Neutrophil (primary cell): ENCODE results near the gene ZG16.
A peak's percentile ranks its signal among the peaks of the same experiment; 100 is the strongest.

Source experiments
- H3K27ac ChIP-seq: fragments of 200-600 bp; sonication (generic); 2 replicates; pipeline ENCODE4 v1.5.1; 2016; ENCODE audit warnings: mild to moderate bottlenecking, moderate library complexity
- H3K27me3 ChIP-seq: fragments of 200-600 bp; sonication (generic); 2 replicates; pipeline ENCODE4 v1.6.0; 2016; ENCODE audit warnings: mild to moderate bottlenecking
- H3K36me3 ChIP-seq: fragments of 200-600 bp; sonication (generic); 2 replicates; pipeline ENCODE4 v1.5.1; 2017
- H3K4me1 ChIP-seq, 2 experiments: fragments of 200-600 bp in 1 of 2; sonication (generic) in 1 of 2; 1 replicate in 1 of 2; 2 replicates in 1 of 2; pipeline versions ENCODE4 v1.5.1 to v1.6.1; 2013 to 2016; ENCODE audit warnings: low read depth in 1 of 2, low read length in 1 of 2, mild to moderate bottlenecking in 1 of 2, moderate library complexity in 1 of 2; ENCODE audit not compliant: control insufficient read depth in 1 of 2, insufficient read depth in 1 of 2
- H3K4me3 ChIP-seq, 2 experiments: fragments of 200-600 bp in 1 of 2; sonication (generic) in 1 of 2; 1 replicate in 1 of 2; 2 replicates in 1 of 2; pipeline ENCODE4 v1.5.1; 2013 to 2016; ENCODE audit warnings: low read depth in 1 of 2, low read length in 1 of 2, mild to moderate bottlenecking in 1 of 2, moderate library complexity in 1 of 2
- H3K9me3 ChIP-seq: fragments of 200-600 bp; sonication (generic); 2 replicates; pipeline ENCODE4 v1.5.1; 2016
- CTCF ChIP-seq: fragments of 200-600 bp; sonication (generic); IDR thresholded peaks from 2 replicates; pipeline ENCODE4 v1.5.1; 2016; ENCODE audit warnings: antibody characterized with exemption

Gene ZG16

GRCh38 chr16:29742683-29743275, 35.3 kb upstream of the ZG16 start:
- no peaks in the 10 kb centered on the region for H3K9me3 ChIP-seq
- H3K36me3 ChIP-seq, result peaks cover 38% of the 10 kb centered on the region
- no peaks in the 10 kb centered on the region for H3K27me3 ChIP-seq
- H3K4me1 ChIP-seq, result peaks cover 86 to 93% of the 10 kb centered on the region in 2 experiments
- peak overlapping the region; percentile 94 to 100 for H3K4me3 ChIP-seq
- no peak for TF ChIP-seq CTCF
- peak overlapping the region; percentile 99 for H3K27ac ChIP-seq

GRCh38 chr16:29743475-29743826, 34.6 kb upstream of the ZG16 start:
- H3K4me3 ChIP-seq, result peak overlapping the region; percentile 94 to 100
- peaks cover 86 to 90% of the 10 kb centered on the region in 2 experiments for H3K4me1 ChIP-seq
- H3K9me3 ChIP-seq, result no peaks in the 10 kb centered on the region
- peaks cover 38% of the 10 kb centered on the region for H3K36me3 ChIP-seq
- no peaks in the 10 kb centered on the region for H3K27me3 ChIP-seq
- TF ChIP-seq CTCF, result no peak
- peak overlapping the region; percentile 99 for H3K27ac ChIP-seq

- H3K36me3 ChIP-seq, result peaks cover 38% of the 10 kb centered on the region
- no peak for TF ChIP-seq CTCF
- peak overlapping the region; percentile 94 to 100 for H3K4me3 ChIP-seq
- peak overlapping the region; percentile 99 for H3K27ac ChIP-seq
- no peaks in the 10 kb centered on the region for H3K9me3 ChIP-seq
- H3K27me3 ChIP-seq, result no peaks in the 10 kb centered on the region
- H3K4me1 ChIP-seq, result peaks cover 86% of the 10 kb centered on the region in 2 experiments
These were observed 34.1 kb upstream of the ZG16 start for GRCh38 chr16:29743827-29744531.

GRCh38 chr16:29744541-29745101, 33.4 kb upstream of the ZG16 start:
- no peaks in the 10 kb centered on the region for H3K27me3 ChIP-seq
- peaks cover 87 to 88% of the 10 kb centered on the region in 2 experiments for H3K4me1 ChIP-seq
- H3K36me3 ChIP-seq, result peaks cover 38% of the 10 kb centered on the region
- TF ChIP-seq CTCF, result no peak
- peak overlapping the region; percentile 94 to 100 for H3K4me3 ChIP-seq
- no peaks in the 10 kb centered on the region for H3K9me3 ChIP-seq
- peak overlapping the region; percentile 99 for H3K27ac ChIP-seq

- H3K36me3 ChIP-seq, result peaks cover 38% of the 10 kb centered on the region
- no peak for TF ChIP-seq CTCF
- H3K9me3 ChIP-seq, result no peaks in the 10 kb centered on the region
- H3K4me1 ChIP-seq, result peaks cover 87 to 88% of the 10 kb centered on the region in 2 experiments
- H3K4me3 ChIP-seq, result peak overlapping the region; percentile 94 to 100
- peak overlapping the region; percentile 99 for H3K27ac ChIP-seq
- H3K27me3 ChIP-seq, result no peaks in the 10 kb centered on the region
These were observed 32.8 kb upstream of the ZG16 start for GRCh38 chr16:29745121-29745852.
